ENCODE data around the gene LRRC10.
"Not testable (repeated sequence)": the region's sequence is repeated elsewhere in the genome, so short reads cannot be mapped to it uniquely, and the experiment has no call there.

LRRC10 gene

DNA sequence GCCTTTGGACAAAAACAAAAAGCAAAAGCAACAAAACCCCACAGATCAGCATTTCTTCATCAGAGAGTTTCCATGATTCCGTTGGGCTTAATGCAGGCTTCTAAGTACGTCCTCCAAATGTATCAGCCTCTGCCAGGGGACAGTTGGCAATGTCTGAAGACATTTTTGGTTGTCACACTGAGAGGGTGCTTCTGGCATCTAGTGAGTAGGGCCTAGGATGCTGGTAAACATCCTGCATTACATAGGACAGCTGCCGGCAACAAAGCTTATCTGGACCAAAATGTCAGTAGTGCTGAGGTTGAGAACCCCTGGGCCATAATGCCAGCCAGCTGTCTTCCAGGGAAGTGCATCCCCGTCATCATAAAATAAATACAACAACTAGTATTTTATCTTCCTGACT, 9.4 kb upstream of the LRRC10 start:
- in situ Hi-C loops (cut with MboI; ENCODE audit: low sequenced_read_pairs), result no loop called here

DNA sequence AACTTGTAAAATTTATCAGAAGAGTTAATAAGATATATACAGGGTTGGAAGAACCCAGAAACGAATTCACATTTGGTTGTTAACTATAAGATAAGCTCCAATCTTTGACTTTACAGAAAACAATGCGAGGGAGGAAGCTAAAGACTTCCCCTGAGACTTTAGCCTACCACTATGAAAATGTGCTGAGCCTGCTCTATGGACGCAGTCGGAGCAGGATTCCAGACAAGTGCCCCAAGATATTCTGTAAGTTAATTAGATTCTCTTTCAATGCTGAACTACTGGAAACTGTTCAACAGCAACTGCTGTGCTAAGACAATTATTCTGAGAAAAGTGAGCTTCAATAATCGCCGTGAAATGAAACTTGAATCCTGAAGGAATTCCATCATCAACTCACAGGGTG, 8.3 kb upstream of the LRRC10 start:
- in situ Hi-C loops (cut with MboI; ENCODE audit: low sequenced_read_pairs), result no loop called here

DNA sequence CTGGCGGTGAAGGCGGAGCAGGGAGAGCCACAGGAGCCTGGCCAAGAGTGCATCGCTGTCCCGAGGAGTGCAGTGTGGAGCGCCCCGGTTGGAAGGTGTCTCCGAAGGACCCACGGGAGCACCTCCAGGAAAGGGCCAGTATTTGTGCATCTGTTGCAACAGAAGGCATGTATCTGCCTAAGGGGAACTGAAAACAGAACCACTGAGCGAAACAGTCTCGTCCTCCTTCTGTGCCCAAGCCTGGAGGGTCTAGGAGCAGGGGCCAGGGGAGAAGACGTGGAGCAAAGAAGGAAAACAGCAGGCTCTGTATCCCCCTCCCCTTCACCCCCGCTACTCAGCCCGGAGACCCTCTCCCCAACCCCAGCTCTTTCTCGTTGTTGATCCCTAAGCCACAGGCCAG, 5.3 kb upstream of the LRRC10 start:
- in situ Hi-C loops (cut with MboI; ENCODE audit: low sequenced_read_pairs), result no loop called here

DNA sequence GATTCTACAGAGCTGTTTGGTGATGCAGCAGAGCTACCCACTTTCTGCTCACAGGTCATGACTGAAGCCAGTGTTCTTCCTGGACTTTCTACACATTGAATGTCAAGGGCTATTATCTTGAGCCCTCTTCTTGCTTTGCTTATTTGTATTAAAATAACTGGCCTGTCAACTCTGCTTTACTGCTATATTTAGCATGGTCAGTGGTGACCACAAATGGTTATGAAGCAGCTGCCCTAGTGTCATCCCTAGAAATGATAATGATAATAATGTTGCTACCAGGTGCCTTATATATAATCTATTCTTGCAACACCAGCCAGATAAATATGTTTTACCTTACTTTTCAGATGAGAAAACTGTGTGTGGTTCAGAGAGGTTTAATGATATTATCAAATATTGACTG, 2.6 kb upstream of the LRRC10 start:
- in situ Hi-C loops (cut with MboI; ENCODE audit: low sequenced_read_pairs), result no loop called here

DNA sequence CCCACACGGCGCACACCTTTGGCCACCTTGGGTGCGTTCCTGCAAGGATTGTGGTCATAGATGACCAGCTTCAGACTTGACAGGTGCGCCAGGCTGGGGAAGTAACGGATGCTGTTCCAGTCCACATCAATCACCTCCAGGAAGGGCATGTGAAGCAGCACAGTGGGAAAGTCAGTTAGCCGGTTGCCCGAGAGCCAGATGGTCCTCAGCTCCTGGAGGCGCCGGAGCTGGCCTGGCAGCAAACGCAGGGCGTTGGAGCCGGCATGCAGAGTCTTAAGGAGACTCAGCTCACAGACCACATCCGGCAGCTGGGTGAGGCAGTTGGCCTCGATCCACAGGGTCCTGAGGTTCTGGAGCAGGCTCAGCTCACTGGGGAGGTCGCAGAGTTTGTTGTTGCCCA, 581 bp downstream of the LRRC10 start:
- in situ Hi-C loops (cut with MboI; ENCODE audit: low sequenced_read_pairs), result no loop called here

DNA sequence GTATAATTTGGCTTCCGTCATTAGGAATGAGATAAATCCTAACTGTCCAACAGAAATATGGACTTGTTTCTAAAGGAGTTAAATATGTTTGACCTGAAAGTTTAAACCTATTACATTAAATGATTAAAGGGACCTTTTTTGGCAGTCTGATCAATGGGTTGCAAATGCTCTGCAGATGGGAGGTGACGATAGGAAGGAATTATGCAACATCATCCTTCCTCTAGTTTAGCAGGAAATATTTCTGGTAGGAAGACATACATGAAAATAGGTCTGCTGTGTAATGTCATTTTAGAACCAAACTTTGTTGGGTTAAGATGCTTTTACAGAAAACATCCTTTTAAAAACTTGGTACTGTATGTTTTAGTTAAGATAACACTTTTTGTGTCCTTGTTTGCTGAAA, 2.6 kb downstream of the LRRC10 start:
- in situ Hi-C loops (cut with MboI; ENCODE audit: low sequenced_read_pairs), result no loop called here

DNA sequence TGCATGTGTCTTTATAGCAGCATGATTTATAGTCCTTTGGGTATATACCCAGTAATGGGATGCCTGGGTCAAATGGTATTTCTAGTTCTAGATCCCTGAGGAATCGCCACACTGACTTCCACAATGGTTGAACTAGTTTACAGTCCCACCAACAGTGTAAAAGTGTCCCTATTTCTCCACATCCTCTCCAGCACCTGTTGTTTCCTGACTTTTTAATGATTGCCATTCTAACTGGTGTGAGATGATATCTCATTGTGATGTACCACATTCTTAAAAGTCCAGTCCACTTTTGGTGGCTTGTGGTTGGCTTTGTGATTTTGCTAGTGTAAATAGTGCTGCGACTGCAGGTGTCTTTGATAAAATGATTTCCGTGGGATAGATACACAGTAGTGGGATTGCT, 6.4 kb downstream of the LRRC10 start:
- in situ Hi-C loops (cut with MboI; ENCODE audit: low sequenced_read_pairs), result not testable (repeated sequence)

DNA sequence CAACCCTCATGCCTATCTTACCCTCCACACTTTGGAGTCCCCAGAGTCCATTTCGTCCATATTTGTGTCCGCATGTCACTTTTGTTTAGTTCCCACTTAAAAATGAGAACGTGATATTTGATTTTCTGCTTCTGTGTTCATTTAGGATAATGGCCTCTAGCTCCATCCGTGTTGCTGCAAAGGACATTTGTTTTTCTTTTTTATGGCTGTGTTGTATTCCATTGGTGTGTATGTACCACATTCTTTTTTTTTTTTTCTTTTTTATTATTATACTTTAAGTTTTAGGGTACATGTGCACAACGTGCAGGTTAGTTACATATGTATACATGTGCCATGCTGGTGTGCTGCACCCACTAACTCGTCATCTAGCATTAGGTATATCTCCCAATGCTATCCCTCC, 7.2 kb downstream of the LRRC10 start:
- in situ Hi-C loops (cut with MboI; ENCODE audit: low sequenced_read_pairs), result not testable (repeated sequence)

DNA sequence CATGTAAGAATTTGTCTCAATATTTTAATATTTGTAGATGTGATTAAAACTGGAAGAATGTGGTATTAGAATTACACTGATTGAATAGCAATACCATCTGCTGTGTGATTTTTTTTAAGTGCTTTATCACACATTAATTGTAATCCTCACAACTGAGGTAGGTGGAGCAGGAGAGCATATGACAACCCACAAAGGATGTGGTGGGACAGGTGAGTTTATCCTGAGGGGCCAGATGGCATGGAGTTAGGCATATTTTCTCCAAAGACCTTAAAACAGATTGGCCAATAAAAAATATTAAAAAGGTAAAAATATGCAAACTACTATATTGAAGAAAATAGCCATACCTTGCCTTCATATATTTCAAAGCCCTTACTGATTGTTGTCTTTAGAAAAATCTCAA, 7.8 kb downstream of the LRRC10 start:
- in situ Hi-C loops (cut with MboI; ENCODE audit: low sequenced_read_pairs), result no loop called here

DNA sequence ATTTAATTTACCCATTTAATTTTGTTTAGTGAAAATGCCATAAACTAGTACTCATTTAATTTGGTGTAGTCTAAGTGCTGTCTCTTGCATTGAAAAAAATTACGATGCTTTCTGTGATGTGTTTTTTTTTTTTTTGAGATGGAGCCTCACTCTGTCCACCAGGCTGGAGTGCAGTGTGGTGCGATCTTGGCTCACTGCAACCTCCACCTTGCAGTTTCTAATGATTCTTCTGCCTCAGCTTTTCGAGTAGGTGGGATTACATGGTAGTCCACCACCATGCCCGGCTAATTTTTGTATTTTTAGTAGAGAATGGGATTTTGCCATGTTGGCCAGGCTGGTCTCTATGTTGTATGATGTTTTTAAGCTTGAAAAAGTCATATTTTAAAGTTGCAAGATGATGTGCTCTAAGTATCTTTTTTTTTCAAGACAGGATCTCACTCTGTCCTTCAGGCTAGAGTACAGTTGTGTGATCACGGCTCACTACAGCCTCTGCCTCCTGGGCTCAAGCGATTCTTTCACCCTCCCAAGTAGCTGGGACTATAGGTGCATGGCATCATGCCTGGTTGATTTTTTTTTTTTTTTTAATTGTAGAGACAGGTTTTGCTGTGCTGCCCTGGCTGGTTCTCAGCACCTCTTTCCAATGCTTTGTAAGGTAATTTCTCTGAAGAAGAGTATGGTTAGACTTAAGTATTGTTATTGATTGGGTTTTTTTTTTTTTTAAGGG, 8.6 kb downstream of the LRRC10 start:
- in situ Hi-C loops (cut with MboI; ENCODE audit: low sequenced_read_pairs), result no loop called here

DNA sequence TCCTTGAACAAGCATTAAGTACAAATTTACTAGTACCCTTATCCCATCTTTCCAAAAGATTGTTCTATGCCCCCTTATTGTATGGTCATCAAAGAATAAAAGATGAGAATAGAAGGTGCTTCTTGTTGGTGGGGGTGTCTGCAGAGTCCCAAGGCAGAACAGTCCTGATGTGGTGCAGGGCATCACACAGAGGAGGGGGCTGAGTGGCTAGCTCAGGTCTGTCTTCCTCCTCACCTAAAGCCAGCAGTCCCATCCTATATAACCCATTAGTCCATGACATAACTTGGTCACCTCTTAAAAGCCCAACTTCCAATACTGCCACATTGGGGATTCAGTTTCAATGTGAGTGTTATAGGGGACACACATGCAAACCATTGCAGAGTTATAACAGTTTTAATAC, 9.9 kb downstream of the LRRC10 start:
- in situ Hi-C loops (cut with MboI; ENCODE audit: low sequenced_read_pairs), result no loop called here

DNA sequence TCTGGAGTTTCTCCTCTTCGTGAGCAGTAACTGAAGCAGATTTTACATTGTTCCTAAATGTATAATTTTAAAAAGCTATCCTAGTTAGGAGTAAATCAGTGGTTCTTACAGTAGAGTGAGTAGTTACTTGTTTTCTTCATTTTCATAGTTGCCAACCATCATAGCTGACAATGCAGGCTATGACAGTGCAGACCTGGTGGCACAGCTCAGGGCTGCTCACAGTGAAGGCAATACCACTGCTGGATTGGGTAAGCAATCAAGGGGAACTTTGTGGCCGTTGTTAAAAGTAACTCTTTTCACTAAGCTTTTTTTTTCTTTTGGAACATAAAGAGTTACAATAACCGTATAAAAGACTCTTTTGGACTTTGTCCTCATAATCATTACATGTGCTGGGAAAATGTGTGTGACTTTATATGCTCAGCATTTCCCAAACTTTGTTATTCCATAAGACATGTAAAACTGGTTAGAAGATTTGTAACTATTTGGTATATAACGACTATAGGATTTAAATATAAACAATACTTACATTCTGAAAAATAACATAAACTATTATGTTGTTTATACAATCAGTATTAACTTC, 12.4 kb downstream of the LRRC10 start:
- in situ Hi-C loops (cut with MboI; ENCODE audit: low sequenced_read_pairs), result no loop called here

DNA sequence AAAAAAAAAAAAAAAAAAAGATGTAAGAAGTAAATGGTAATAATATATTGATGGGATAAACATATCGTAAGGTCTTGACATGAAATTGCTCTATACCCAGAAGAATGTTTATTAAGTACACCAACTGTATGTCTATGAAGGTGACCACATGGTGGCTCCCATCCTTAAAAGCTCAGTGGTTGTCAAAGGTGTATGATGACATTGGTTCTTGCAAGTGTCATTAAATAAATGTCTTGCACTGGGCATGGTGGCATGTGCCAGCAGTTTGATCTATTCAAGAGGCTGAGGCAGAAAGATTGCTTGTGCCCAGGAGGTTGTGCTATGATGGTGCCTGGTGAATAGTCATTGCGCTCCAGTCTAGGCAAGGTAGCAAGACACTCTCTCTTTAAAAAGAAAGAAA, 15.0 kb downstream of the LRRC10 start:
- in situ Hi-C loops (cut with MboI; ENCODE audit: low sequenced_read_pairs), result no loop called here

DNA sequence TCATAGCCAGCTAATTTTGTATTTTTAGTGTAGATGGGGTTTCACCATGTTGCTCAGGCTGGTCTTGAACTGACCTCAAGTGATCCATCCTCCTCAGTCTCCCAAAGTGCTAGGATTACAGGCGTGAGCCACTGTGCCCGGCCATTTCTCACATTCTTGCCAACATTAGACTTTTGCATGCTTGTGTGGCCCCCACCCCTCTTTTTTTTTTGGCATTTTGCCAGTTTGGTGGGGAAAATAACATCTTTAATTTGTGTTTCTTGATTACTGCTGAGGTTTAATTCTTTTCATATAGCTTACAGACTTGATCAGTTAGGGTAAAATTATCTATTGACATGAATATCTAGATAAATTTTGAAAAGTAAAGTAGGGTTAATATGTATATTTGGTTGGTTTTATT, 21.6 kb downstream of the LRRC10 start:
- in situ Hi-C loops (cut with MboI; ENCODE audit: low sequenced_read_pairs), result no loop called here

DNA sequence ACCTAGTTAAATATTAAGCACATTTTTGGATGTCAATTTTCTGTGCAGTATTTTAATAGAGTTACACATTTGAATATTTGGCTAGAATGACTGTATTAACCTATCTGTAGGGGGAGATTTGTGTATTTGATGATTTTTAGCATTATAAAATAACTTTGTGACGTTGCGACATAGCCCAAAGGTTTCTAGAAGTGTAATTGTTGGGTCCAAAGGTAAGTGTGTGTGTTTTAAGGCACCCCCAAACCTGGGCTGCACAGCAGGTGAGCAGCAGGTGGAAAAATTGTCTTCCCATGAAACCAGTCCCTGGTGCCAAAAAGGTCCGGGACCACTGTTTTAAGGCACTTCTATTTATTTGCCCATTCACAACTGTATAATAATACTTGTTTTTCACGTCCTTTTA, 22.2 kb downstream of the LRRC10 start:
- in situ Hi-C loops (cut with MboI; ENCODE audit: low sequenced_read_pairs), result no loop called here

DNA sequence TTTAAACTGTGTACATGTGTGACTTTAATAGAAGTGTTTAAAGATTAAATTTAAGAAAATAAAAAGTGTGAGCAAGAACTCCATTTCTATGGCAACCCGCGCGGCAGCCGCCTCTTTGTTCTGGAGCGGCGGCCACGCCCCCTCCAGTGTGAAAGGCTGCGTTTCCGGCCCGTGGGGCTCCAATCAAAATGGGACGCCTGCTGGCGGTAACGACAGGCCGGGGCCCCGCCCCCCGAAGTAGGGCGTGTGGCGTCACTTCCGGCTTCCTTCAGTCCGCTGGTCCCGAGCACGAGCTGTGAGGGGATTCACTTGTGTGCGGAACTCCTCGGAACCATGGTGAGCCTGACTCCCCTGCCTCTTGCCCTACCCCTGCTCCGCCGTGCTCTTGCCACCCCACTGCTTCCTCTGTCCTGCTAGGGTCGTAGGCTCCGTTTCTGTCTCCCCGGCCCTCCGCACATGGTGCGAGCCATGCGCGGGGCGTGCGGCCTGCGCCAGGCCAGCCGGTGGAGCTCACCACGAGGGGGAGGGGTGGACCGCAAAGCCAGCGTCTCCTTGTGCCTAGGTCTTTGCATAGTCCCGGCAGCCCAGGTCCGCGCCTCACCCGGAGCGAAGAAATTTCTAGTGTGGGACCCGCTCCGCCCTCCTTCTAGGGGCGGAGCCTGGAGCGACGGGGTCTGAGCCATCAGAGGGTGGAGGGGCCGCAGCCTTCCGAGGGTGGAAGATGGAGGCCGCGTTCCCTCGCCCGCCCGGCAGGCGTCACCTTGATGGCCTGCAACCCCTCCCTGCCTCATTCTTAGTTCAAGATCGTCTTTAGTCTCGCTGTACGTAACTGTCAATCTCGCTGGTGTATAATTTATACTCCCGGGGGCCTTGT, 25.3 kb downstream of the LRRC10 start, which contains the start of gene CCT2:
Gene CCT2 (plus strand): TSS at position 271 of the 874 bp plus-strand sequence. CDS start 63 bp downstream, at position 334.
- in situ Hi-C loops (cut with MboI; ENCODE audit: low sequenced_read_pairs), result no loop called here

DNA sequence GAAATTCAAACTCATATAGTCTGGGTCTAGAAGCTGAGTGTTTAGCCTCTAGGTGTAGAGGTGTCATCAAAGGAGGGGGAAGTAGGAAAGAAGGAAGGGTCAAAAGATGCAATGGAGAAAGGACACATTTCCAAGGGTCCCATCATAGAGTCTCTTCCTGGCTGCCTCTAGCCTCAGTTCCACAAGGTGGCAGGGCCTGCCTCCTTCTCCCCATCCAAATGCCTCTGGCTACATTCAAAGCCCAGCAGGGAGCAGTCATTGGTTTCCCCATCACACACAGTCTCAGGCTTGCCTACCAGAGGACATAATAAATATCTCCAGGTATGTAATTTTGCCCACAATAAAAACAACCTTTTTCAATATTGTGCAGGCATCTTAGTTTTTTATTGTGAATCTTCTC, 27.5 kb downstream of the LRRC10 start:
- in situ Hi-C loops (cut with MboI; ENCODE audit: low sequenced_read_pairs), result no loop called here

DNA sequence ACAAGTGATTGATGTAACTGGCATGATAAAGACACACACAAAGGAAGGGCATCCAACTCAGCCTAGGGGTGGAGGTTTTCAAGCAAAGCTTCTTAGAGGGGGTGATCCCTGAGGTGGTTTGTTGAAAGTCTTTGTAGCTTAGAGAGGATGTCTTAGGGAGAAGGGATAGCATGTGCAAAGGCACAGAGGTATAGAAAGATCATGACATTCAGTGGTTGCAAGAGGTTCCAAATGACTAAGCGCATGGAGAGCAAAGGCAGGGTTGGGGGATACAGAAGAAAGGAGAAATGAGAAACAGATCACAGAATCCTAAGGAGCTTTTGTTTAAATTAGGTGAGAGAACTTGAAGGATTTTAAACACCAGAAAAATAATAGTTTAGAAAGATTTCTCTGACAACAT, 30.6 kb downstream of the LRRC10 start:
- in situ Hi-C loops (cut with MboI; ENCODE audit: low sequenced_read_pairs), result no loop called here

DNA sequence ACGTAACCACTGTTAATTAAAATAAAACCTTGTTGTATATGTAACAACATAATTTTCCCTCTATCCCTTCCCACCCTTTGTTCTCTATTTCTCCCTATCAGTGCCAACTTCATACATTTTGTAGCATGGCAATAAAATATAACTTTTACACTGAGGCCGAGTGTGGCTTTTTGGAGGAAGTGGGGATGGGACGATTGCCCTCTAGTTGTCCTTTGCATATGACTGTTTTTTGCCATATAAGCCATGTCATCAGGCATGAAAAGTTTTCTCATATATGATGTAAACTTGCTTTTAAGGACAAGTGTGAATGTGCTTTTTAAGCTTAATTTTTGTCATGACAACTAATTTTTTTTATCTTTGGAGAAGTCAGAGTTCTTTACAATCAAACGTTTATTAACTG, 31.7 kb downstream of the LRRC10 start:
- in situ Hi-C loops (cut with MboI; ENCODE audit: low sequenced_read_pairs), result no loop called here

DNA sequence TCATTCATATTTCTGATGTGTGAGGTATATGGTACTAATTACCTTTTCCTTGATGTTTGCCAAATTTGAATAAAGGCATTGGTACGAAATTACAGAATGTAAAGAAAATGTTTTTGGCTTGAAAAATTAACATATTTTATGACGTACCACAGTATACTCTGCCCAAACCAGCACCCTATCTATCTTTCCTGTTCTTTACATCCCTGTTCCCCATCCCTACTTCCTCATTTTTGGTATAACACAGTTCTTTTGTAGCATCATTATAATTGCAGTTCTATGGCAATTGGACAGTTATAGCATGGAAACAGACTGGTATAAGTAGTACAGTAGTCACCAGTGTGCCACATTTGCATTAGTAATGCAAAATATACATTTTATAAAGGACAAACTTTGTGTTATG, 32.4 kb downstream of the LRRC10 start:
- in situ Hi-C loops (cut with MboI; ENCODE audit: low sequenced_read_pairs), result no loop called here

DNA sequence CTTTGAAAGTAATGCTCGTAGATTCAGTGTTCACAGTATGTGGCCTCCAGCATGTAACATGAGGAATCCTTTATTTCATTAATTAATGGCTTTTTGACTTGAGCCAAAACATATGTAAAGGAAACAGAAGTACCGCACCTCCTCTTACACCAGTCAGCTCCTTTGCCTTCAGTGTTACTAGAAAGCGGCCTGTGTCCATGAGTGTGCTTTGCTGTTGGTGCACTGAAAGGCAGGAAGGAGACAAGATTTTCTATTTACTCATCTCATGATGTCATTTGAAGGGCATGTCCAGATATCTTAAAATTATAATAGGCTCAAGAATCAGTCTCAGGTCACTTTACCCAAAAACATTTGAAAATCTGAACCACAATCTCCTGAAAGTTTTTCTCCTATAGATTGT, 35.4 kb downstream of the LRRC10 start:
- in situ Hi-C loops (cut with MboI; ENCODE audit: low sequenced_read_pairs), result no loop called here
